HG03064 (cell line): ENCODE measurements around the gene LARGE2.

Experiments
- ATAC-seq: cut with Tn5 transposase; IDR thresholded peaks from one replicate; pipeline ENCODE4 v1.9.1; 2021; ENCODE audit warnings: low read depth; ENCODE audit not compliant: unreplicated experiment

LARGE2 gene

DNA sequence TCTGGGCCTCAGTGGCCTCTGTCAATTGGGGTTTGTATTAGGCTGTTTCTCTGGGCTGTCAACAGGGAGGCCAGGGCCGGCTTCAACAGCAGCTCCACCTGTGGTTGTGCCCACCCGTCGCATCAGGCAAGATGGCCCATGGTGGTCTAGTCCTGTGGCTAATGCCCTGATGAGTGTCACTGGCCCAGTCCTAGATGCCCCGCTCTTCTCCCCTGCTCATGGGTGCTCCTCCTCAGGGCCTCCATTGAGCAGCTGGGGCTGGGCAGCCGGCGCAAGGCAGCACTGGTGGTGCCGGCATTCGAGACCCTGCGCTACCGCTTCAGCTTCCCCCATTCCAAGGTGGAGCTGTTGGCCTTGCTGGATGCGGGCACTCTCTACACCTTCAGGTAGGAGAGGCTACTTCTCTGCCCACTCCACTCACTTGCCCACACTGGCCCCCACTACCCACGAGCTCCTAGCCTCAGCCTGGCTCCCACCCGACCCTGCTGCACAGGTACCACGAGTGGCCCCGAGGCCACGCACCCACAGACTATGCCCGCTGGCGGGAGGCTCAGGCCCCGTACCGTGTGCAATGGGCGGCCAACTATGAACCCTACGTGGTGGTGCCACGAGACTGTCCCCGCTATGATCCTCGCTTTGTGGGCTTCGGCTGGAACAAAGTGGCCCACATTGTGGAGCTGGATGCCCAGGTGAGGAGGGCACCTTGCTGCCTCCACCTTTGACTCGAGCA is 5.4 kb downstream of the LARGE2 start:
- ATAC-seq = no peak

DNA sequence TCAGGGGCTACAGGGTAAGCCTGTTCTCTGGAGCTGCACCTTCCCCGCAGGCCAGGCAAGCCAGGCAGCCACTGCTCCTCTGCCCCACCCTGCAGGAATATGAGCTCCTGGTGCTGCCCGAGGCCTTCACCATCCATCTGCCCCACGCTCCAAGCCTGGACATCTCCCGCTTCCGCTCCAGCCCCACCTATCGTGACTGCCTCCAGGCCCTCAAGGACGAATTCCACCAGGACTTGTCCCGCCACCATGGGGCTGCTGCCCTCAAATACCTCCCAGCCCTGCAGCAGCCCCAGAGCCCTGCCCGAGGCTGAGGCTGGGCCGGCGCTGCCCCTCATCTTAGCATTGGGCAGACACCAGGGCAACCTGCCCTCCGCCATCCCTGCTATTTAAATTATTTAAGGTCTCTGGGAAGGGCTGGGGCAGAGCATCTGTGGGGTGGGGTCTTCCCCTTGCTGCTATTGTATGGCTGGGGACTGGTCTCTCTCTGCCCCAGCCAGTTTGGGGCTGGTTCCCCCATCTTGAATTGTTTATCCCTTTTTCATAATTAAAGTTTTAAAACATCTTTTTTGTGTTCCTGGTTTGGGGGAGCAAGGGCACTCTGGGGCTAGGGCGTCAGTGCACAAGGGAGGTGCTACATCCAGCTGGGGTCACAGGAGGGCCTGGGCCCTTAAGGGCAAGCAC is 6.2 kb downstream of the LARGE2 start:
- ATAC-seq = no peak

DNA sequence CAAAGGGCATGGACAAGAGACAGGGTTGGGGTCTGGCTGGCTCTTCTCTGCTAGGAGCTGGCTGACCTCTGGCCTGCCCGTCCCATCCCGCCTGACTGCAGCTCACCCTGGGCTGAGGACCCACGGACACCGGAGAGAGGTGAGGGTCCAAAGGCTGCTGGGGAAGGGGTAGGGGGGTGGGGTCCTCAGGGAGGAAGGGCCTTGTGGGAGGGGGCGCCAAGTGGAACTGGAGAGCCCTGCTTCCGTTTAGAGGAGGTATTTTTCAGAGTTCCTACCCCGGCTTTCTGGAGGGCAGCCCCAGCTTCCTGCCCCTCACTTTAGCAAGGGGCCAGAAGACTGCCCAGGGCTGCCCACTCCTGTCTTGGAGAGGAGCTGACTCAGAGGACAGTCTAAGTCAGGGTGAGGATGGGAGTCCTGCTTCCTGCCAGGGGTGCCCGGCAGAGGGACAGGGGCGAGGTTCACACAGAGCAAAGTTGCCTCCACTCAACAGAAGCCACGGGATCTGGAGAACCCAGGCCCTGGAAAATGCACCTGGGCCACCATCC is 7.1 kb downstream of the LARGE2 start:
- peak; percentile 7 for ATAC-seq

DNA sequence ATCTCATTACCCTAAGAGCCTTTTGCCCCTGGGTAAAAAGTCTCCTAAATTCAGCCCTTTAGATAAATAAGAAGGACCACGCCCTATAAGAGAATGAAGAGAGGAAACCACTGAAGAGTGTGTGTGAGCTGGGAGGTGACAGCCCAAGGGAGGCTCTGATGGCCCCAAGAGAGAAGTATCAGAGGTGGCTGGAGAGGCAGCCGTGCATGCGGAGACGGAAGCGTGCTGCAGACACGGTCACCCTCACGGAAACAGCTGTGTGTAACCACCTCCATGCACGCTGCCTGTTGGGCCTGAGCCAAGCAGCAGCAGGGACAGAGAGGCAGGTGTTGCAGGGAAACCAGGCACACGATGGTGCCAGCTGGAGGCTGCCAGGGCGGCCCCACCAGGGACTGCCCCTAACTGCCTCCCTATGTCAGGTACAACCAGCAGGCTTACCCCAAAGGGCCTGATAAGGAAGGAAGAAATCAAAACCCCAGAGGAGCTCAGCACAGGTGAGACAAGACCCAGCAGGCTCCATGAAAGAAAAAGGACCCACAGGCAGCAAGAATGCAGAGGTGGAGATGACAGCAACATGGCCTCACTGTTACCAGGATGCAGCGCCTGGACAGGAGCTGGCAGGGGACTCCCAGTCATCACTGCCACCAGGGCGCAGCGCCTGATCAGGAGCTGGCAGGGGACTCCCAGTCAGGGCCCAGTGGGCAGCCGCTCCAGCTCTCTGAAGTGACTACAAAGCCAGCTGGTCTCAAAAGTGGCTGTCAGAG is 7.8 kb downstream of the LARGE2 start:
- ATAC-seq = peak; percentile 85

DNA sequence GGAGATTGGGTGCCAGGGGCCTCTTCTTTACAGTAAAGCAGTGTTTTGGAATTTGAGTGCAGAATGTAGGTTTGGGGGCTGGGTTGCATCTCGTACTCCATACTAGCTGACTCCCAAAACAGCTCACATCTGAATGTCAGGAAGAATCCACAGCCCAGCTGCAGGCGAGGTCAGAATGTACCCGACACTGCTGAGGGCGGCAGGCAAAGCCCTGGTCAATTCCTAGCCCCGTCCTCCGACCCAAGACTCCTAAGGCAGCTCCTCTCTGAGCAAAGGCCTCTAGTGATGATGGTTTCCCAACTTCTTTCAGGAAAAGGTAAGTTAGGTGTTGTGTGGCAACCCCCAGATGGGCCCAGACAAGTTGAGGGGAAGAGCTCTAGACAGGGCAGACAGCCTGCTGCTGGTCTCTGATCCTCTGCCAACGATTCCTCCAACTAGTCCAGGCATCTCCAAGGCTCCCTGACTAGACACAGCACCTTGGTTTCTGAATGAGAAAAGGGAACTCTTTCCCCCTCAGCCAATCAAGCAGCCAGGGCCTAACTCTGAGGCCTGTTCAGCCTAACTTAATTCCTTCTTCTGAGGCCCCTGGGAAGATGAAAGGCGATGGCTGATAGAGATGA is 8.6 kb downstream of the LARGE2 start:
- ATAC-seq = no peak

DNA sequence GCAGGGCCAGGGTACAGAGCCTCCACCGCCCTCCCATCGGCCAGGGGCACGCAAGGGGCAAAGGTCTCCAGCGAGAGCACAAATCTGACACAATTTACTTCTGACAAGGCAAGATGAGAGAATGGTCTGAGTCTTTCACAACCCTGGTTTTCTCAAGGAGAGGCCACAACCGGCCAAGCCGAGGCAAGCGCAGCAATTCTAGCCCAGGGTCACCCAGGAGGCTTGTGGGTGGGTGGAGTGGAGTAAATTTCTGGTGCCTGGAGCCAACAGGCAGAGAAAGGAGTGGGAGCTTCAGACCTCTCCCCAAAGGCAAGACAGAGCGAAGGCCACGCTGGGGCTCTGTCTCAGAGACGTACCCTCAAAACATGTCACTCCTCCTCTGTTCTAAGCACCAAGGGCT is 9.3 kb downstream of the LARGE2 start:
- ATAC-seq = no peak

DNA sequence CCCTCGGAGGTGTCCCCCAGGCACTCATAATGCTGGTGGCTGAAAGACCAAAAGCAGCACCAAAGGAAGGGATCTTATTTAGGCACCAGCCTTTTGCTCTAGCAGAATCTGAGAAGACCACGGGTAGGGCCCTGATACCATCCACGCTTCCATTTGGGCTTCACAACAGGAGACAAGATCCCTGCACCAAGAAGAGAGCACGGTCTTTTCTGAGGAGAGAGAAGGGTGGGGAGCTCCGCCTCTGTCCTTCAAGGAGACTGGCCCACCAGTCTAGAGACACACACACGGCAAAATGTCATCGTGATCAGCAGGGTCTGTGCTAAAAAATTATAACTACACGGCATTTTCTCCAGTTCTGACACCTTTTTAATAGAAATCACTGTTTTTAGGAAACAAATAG is 9.8 kb downstream of the LARGE2 start:
- ATAC-seq = no peak

DNA sequence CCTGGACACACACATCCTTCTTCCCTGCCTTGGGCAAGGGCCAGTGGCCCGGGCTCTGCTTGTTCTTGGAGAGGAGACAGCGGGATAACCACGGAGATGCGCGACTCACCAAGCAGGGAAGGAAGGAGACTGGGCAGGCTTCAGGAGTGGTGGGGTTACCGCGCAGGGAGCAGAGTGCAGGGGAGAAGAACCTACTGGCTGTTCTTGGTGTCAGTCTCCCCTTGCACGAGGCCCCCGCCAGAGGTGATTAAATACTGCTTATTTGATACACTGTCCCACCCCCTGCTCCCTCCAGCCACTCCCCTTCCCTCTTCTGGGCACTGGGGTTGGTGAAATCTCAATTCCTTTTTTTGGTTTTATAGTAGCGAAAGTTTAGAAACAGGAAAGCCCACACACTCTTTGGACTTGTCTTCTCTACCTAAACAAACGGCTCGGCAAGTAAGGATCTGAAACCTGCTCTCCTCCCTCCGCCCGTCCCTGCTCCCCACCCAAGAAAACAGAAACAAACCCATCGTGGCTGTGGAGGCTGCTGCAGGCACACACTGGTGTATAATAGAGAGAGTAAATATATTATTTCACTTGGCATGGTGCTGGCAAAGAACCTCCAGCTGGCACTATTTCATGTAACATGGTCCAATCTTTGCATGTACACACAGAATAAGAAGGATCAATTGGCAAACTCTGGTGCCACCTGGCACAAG is 10.8 kb downstream of the LARGE2 start:
- ATAC-seq = no peak

DNA sequence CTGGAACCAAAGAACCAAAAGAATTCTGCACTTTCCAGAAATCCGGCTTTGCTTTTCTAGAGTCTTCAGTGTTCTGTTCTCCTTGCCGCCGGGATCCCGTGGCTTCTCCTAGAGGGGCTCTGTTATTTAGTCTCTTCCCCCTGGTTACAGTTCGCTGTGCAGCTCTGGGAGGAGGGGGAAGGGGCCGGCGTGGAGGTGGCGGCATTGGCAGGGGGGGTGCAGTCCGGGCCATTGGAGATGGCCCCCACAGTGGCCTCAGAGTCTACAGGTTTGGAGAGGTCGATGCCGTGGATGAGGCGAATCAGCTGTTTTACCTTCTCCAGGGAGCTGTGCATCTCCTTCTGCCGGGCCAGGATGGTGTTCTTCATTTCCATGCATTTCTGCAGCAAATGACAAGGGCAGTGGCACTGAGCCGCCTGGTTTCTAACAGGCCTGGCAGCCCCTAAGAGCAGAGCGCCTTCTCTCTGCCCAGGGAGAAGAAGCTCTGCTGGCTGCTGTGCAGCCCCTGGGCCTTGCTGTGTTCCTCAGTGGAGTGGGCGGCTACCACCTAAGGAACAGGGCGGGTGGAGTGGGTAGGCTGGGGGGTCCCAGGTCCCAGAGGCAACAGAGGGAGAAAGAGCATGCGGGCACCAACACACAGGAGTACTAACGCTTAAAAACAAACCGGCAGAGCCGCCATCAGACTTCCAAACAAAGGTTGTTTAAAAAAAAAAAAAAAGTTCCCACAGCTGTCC is 11.6 kb downstream of the LARGE2 start:
- ATAC-seq = no peak

DNA sequence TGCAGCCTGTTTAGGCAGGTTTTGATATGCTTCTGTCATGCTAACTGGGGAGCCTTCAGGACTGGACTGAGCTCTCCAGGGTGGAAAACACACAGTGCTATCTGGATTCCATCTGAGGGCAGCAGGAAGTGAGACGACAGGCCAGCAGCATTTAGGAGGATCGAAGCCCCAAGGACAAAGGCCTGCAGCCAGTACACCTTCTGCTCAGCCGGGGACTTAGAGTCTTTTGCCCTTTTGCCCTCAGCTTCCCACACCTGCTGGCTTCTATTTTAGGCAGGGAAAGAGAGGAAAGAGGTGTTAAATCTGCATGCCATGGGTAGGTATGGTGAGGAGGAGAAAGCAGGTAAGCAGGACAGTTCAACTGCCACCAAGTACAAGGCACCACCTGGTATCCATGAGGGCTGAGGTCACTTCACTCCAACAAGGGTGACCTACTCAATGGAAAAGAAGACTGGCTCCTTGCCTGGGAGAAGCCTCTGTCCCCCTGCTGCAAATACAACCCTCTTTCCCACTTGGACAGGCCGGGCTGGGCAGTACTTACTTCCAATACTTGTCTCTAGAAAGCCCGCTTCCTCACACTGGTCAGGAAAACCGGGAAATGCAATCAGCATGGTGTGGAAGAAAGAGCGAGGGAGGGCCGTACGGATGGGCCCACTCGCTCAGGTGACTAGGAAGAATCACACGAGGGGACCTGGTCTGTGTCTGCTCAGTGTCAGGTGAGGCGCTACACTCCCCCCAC is 12.3 kb downstream of the LARGE2 start:
- ATAC-seq = no peak

DNA sequence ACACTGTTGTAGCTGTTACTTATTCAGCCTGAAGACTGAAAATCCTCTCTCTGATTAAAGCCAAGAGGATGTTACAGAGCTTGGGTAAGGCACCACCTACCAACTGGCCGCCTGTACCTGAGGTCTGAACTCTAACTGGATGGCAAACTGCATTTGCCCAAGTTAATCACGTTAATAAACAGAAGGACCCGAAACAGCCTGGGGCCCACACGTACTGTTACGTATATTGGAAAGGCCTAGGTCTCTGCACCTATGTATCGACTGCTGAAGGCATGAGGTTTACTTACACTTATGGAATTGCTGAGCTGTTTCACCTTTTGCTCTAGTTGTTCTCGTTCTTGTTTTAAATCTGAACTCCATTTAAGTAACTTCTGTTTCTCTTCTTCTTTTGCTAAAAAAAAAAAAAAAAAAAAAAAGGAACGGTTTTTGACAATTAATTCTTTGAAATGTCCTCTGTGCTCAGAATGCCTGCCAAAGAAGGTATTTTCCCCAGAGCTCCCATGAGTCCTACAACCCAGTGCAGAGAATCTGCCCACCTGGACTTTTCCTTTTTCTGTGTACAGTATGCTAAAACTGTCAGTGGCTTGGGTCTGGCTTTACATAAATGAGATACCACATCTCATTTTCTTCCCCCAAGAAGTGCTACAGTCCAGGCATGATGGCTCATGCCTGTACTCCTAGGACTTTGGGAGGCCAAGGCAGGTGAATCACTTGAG is 13.1 kb downstream of the LARGE2 start:
- ATAC-seq = no peak

DNA sequence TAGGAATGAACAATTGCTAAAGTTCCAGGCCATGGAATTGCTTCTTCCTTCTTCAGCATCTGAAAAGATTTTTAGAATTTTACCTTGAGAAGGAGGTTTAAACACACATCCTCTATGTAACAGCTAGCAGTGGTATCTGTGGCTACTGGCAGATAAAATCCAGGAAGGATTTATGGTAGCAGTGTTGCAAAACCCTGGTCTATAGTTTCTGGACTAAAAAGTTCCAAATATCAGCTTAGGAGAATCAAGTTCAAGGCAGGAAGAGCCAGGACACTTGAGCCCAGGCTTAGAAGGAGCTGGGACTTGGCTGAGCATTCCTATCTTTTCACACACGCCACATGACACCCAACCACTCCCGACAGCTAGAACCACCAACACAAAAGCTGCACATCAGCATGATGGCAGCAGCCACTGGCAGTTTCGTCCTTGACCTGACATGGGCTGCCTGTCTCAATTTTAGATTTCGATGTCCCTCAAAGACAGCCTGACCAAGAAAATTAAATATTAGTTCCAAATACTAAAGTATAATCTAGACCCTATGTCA is 14.1 kb downstream of the LARGE2 start:
- ATAC-seq = no peak

DNA sequence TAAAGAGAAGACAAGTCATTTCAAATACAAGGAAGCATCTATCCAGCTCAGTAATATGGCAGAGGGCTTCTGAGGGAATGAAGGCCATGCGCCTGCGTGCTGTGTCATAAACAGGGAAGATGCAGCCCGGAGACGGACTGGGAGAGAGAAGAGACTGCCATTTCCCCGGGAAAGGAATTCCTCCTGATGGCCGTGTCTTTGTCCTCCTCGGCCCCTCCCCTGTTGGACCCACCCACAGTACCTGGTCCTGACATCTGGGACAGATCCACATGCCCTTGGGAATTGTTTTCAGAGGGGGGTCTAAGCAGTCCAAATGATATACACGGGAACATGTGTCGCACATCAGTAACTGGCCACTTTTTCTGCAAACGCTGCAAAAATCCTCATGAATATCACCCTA is 15.5 kb downstream of the LARGE2 start:
- ATAC-seq = no peak

DNA sequence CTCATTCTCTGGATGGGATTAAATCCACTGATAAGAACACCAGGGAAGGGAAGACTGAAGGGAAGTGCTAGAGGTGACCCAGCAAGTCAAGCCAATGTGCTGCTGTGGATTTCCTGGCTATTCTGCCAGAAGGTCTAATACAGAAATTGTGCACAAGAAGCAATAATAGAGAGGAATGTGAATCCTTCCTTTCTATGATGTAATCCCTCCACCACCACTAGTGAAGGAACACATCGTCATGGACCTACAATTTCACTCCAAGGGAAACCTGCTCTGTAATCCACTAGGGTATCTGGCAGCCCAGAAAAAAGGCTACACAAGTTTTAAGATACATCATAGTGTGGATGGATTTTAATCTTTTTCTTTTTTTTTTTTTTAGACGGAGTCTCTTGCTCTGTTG is 17.4 kb downstream of the LARGE2 start:
- ATAC-seq = no peak

DNA sequence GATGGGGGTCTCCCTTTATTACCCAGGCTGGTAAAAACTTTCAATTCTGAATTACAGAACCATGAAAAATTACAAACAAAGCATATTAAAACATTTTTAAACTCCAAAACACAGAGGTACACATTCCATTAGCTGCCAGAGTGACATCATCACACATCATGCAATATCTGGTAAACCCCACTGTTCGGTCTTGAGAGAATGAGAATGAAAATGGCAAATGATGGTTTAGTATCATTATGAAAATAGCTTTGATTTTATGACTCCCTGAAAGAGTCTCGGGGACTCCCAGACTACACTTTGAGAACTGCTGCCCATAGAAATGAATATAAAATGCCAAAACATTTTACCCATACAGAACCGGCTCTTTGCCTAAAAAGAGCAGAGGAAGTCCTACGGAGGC is 18.8 kb downstream of the LARGE2 start:
- ATAC-seq = no peak

DNA sequence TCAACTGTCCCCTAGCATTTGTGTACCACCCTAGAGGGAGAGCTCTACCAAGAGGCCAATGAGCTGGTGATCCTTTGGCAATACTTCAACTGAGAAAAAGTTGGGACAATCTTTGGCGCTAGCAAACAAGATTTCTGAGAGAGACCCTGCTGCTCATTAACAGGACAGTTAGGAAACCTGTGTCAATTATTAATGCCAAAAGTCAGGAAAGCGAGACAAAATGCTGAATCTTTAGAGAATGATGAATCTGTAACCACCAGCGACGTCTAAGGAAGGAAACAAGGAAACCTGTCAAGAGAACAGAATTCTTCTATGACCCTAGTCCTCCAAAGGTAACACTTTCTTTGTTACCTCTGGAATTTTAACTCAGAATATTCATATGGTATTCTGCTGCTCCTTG is 19.9 kb downstream of the LARGE2 start:
- ATAC-seq = no peak

DNA sequence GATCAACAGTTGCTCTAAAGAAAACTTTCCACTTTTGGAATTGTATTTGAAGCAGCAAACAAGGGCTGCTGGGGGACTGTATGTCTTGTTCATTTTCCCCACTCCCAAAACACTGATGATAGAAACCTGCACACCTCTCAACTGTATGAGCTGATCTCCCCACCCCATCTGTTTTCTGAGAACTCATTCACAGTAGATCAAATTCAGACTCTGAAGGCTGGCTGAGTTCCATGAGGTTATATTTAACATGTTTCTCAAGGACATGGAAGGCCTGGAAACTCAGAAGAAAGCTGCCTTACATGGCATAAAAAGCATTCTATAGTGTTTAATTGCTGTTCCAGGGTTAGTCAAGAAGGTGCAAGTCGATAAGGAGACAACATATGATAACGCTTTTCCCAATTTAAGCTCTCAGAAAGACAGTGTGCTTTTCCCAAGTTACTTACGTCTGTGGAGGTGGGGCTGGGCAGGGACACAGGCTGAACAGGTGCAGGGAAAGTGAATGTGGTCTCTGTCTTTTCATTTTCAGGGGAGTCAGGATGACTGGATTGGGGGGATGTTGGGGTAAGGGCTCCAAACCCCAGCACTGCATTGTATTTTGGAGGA is 23.0 kb downstream of the LARGE2 start:
- ATAC-seq = no peak

DNA sequence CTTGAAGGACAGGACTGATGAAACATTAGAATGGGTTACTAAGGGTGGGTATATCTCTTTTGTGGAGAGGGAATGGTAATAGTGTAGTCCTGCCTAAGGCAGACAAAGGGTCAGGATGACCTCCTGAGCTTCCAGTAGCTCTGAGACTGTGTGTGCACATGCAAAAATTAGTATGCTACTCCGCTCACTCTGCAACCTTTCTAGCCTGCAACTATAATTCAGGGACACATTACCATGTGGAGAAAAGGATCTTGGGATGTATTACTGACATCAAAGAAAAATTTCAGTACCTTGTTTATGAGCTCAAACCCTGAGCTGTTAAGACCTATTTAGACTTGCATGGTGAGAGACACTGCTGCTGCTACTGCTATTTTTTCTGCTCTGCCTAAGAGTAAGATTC is 25.4 kb downstream of the LARGE2 start:
- no peak for ATAC-seq
